IMR-90 (cell line): ENCODE results near the gene TGM4. TPM values are rescaled to one million over a fixed set of nuclear protein-coding genes. Genes with fewer than 3 reads are reported as not detected.
A peak's percentile ranks its signal among the peaks of the same experiment; 100 is the strongest.

Source experiments
- ATAC-seq: fragments of 200-7000 bp; cut with Tn5 transposase; 2 replicates; pipeline ENCODE4 v1.9.1; 2020; ENCODE audit warnings: low read depth, mild to moderate bottlenecking, moderate library complexity
- BruUV-seq: library from RNA; stranded (reverse); fragments of 400-500 nt; replicated peaks from 2 replicates; lab custom pipeline; 2021; lab: Mats Ljungman, UMichigan
- CTCF ChIA-PET: fragments of 300-600 bp; formaldehyde crosslinking; extraction: SDS; loops from one replicate; lab custom pipeline; 2021; ENCODE audit warnings: antibody characterized with exemption; lab: Yijun Ruan, JAX
- POLR2A ChIA-PET: fragments of 300-600 bp; sonication (Branson Sonifier 250); formaldehyde crosslinking; loops from one replicate; lab custom pipeline; 2022; ENCODE audit warnings: antibody characterized with exemption; ENCODE audit not compliant: unreplicated experiment; lab: Charles Lee
- DNase-seq: peaks from one replicate; pipeline ENCODE4 v3.0.0; 2013
- H2AFZ ChIP-seq: replicated peaks from 2 replicates; pipeline ENCODE3; 2013; ENCODE audit warnings: low read length, mild to moderate bottlenecking; ENCODE audit not compliant: poor library complexity
- H2AK5ac ChIP-seq: 2 replicates; pipeline ENCODE4 v1.6.1; 2013; ENCODE audit warnings: low read depth, low read length, inconsistent platforms
- H2AK9ac ChIP-seq: replicated peaks from 2 replicates; pipeline ENCODE3; 2013; ENCODE audit warnings: mild to moderate bottlenecking, low read depth, low read length, moderate library complexity; ENCODE audit not compliant: poor library complexity
- H2BK120ac ChIP-seq: 2 replicates; pipeline ENCODE4 v1.6.1; 2013; ENCODE audit warnings: low read depth, low read length, inconsistent platforms
- H2BK15ac ChIP-seq: 3 replicates; pipeline ENCODE4 v1.6.1; 2013; ENCODE audit warnings: low read depth, low read length, inconsistent platforms
- H2BK20ac ChIP-seq: 2 replicates; pipeline ENCODE4 v1.6.1; 2013; ENCODE audit warnings: low read depth, mild to moderate bottlenecking, inconsistent platforms, low read length, moderate library complexity
- H2BK5ac ChIP-seq: 2 replicates; pipeline ENCODE4 v1.6.1; 2013; ENCODE audit warnings: mild to moderate bottlenecking, low read depth, low read length, inconsistent platforms; ENCODE audit not compliant: poor library complexity, severe bottlenecking
- H3K14ac ChIP-seq: replicated peaks from 2 replicates; pipeline ENCODE4 v1.6.1; 2013; ENCODE audit warnings: low read depth, low read length, inconsistent platforms
- H3K18ac ChIP-seq: 2 replicates; pipeline ENCODE4 v1.6.1; 2013; ENCODE audit warnings: low read depth, low read length, control low read depth
- H3K23ac ChIP-seq: 2 replicates; pipeline ENCODE4 v1.6.1; 2013; ENCODE audit warnings: low read depth, low read length, inconsistent platforms
- H3K27ac ChIP-seq: 2 replicates; pipeline ENCODE4 v1.5.1; 2013; ENCODE audit warnings: mild to moderate bottlenecking, control low read depth, low read length; ENCODE audit not compliant: insufficient read depth
- H3K27me3 ChIP-seq: 2 replicates; pipeline ENCODE4 v1.6.1; 2013; ENCODE audit warnings: low read length; ENCODE audit not compliant: control insufficient read depth, insufficient read depth
- H3K36me3 ChIP-seq: 2 replicates; pipeline ENCODE4 v1.6.1; 2013; ENCODE audit warnings: low read length, mixed read lengths; ENCODE audit not compliant: control insufficient read depth, insufficient read depth
- H3K4ac ChIP-seq: 2 replicates; pipeline ENCODE4 v1.6.1; 2013; ENCODE audit warnings: low read depth, low read length, inconsistent platforms
- H3K4me1 ChIP-seq: 2 replicates; pipeline ENCODE4 v1.6.1; 2013; ENCODE audit warnings: low read length, mixed read lengths; ENCODE audit not compliant: control insufficient read depth, insufficient read depth
- H3K4me2 ChIP-seq: 2 replicates; pipeline ENCODE4 v1.6.1; 2013; ENCODE audit warnings: low read depth, mild to moderate bottlenecking, control low read depth, low read length, moderate library complexity
- H3K4me3 ChIP-seq: 2 replicates; pipeline ENCODE4 v1.5.1; 2013; ENCODE audit warnings: low read depth, mild to moderate bottlenecking, control low read depth, low read length, moderate library complexity; ENCODE audit not compliant: insufficient read depth
- H3K56ac ChIP-seq: 2 replicates; pipeline ENCODE4 v1.6.1; 2013; ENCODE audit warnings: low read length, inconsistent platforms; ENCODE audit not compliant: insufficient read depth; ENCODE audit errors: extremely low read depth
- H3K79me1 ChIP-seq, 2 experiments: 2 replicates each; pipeline ENCODE4 v1.6.1; 2013; ENCODE audit warnings: low read length in 2 of 2, inconsistent platforms in 1 of 2, low read depth in 1 of 2
- H3K9ac ChIP-seq: 2 replicates; pipeline ENCODE4 v1.6.1; 2013; ENCODE audit warnings: low read depth, low read length, control low read depth
- H3K9me1 ChIP-seq: 2 replicates; pipeline ENCODE4 v1.6.1; 2013; ENCODE audit warnings: low read length, inconsistent platforms; ENCODE audit not compliant: insufficient read depth
- H3K9me3 ChIP-seq: 2 replicates; pipeline ENCODE4 v1.6.1; 2013; ENCODE audit warnings: low read length; ENCODE audit not compliant: control insufficient read depth, insufficient read depth
- H4K20me1 ChIP-seq: 2 replicates; pipeline ENCODE4 v1.6.1; 2013; ENCODE audit warnings: low read length, inconsistent platforms; ENCODE audit not compliant: insufficient read depth
- H4K5ac ChIP-seq: 2 replicates; pipeline ENCODE4 v1.6.1; 2013; ENCODE audit warnings: mild to moderate bottlenecking, low read depth, low read length, control low read depth
- H4K8ac ChIP-seq, 2 experiments: 2 replicates each; pipeline ENCODE4 v1.6.1; 2013; ENCODE audit warnings: low read depth in 2 of 2, low read length in 2 of 2, control low read depth in 1 of 2, inconsistent platforms in 1 of 2
- H4K91ac ChIP-seq: 2 replicates; pipeline ENCODE4 v1.6.1; 2013; ENCODE audit warnings: low read depth, low read length, inconsistent platforms; ENCODE audit not compliant: insufficient read depth
- BHLHE40 ChIP-seq: fragments of 150-350 bp; IDR thresholded peaks from 2 replicates; pipeline ENCODE4 v1.6.1; 2016; ENCODE audit warnings: mild to moderate bottlenecking, low read depth, low read length
- CEBPB ChIP-seq: IDR thresholded peaks from 2 replicates; pipeline ENCODE4 v1.6.1; 2012; ENCODE audit warnings: low read depth, low read length, improper control_type of control experiment
- CHD1 ChIP-seq: IDR thresholded peaks from 2 replicates; pipeline ENCODE4 v1.6.1; 2012; ENCODE audit warnings: low read depth, low read length, improper control_type of control experiment
- CTCF ChIP-seq: conservative IDR thresholded peaks from 2 replicates; pipeline ENCODE4 v1.5.1; 2012; ENCODE audit warnings: mild to moderate bottlenecking, low read depth, low read length, improper control_type of control experiment
- ELK1 ChIP-seq: fragments of 150-350 bp; IDR thresholded peaks from 2 replicates; pipeline ENCODE4 v1.6.1; 2016; ENCODE audit warnings: low read depth, mild to moderate bottlenecking, low read length, moderate library complexity, borderline replicate concordance
- FOS ChIP-seq: fragments of 150-350 bp; IDR thresholded peaks from 2 replicates; pipeline ENCODE4 v1.6.1; 2016; ENCODE audit warnings: low read depth, low read length
- MAFK ChIP-seq: IDR thresholded peaks from 2 replicates; pipeline ENCODE4 v1.6.1; 2012; ENCODE audit warnings: low read depth, low read length, improper control_type of control experiment
- MAZ ChIP-seq: IDR thresholded peaks from 2 replicates; pipeline ENCODE4 v1.6.1; 2012; ENCODE audit warnings: low read depth, mild to moderate bottlenecking, low read length, improper control_type of control experiment, moderate library complexity, borderline replicate concordance
- MXI1 ChIP-seq: IDR thresholded peaks from 2 replicates; pipeline ENCODE4 v1.6.1; 2012; ENCODE audit warnings: low read depth, mild to moderate bottlenecking, low read length, moderate library complexity, borderline replicate concordance
- RAD21 ChIP-seq: IDR thresholded peaks from 2 replicates; pipeline ENCODE4 v1.6.1; 2012; ENCODE audit warnings: low read length, improper control_type of control experiment
- RFX5 ChIP-seq: IDR thresholded peaks from 2 replicates; pipeline ENCODE4 v1.8.0; 2012; ENCODE audit warnings: low read depth, mild to moderate bottlenecking, low read length, moderate library complexity
- SMC3 ChIP-seq: fragments of 150-350 bp; IDR thresholded peaks from 2 replicates; pipeline ENCODE4 v1.6.1; 2016; ENCODE audit warnings: low read depth, mild to moderate bottlenecking, antibody characterized with exemption, low read length, moderate library complexity
- WGBS, 2 experiments: methylation state at CpG; one replicate each; pipeline versions ENCODE4 v1.1.5 to v1.1.7; 2013; ENCODE audit warnings: missing lambda C conversion rate in 2 of 2; ENCODE audit not compliant: insufficient read length in 1 of 2; ENCODE audit errors: extremely low coverage in 2 of 2; 5-methylcytosine and 5-hydroxymethylcytosine counted together
- dilution Hi-C: fragments of 300-500 bp; cut with HindIII; formaldehyde crosslinking; loops from one replicate; pipeline ENCODE4 v1.14.3; 2018; ENCODE audit warnings: low sequenced_read_pairs; ENCODE audit not compliant: unreplicated experiment
- in situ Hi-C: fragments of 300-500 bp; cut with MboI; formaldehyde crosslinking; loops from 3 replicates; pipeline ENCODE4 v1.14.3; 2019; ENCODE audit warnings: low sequenced_read_pairs, inconsistent platforms, mixed read lengths
- intact Hi-C: fragments of 100-400 bp; cut with micrococcal nuclease; formaldehyde crosslinking; loops from 2 replicates; pipeline ENCODE4 v1.10.0; 2022
- polyA plus RNA-seq, 3 experiments: library from polyadenylated mRNA; depleted of rRNA; stranded (reverse); fragments of >200 nt; gene quantifications; 2 replicates each; pipeline ENCODE4 v1.2.3, GENCODE V29; 2012; ENCODE audit warnings: low replicate concordance in 1 of 3
- total RNA-seq: library from RNA; depleted of rRNA; stranded (reverse); fragments of >200 nt; gene quantifications from 2 replicates; pipeline ENCODE4 v1.2.3, GENCODE V29; 2012

TGM4 gene
- total and polyA plus RNA-seq, 2 of the 4 experiments (the other 2 are of a cell fraction) = under 0.01 to 0.10 TPM

GRCh38 chr3:44886561-44886960, 12.2 kb downstream of the TGM4 start:
- Histone ChIP-seq H3K56ac (peak overlapping the region; percentile 11; the same call in 1 of the 2 replicates), H2BK5ac (peak overlapping the region; percentile 53), H2BK15ac (peak overlapping the region; percentile 97), H3K27me3 (no peaks in the 10 kb centered on the region), H3K9me3 (peaks cover 3% of the 10 kb centered on the region; the same call in 1 of the 2 replicates), H2BK120ac (peak overlapping the region; percentile 81), H3K79me1 (peaks cover 0 to 4% of the 10 kb centered on the region in 2 experiments; a peak in 1 of 4 replicates), H2AK5ac (peak overlapping the region; percentile 99), H4K91ac (peak overlapping the region; percentile 90), H3K4me2 (no peak overlapping the region), H3K14ac (peak overlapping the region; percentile 83), H3K36me3 (no peaks in the 10 kb centered on the region), H3K27ac (no peak overlapping the region; the same call in 1 of the 2 replicates), H3K23ac (peak overlapping the region; percentile 34; the same call in 1 of the 2 replicates), H3K4me3 (no peak overlapping the region), H2AFZ (peak overlapping the region; percentile 58), H4K20me1 (no peaks in the 10 kb centered on the region), H3K18ac (peak overlapping the region; percentile 2; the same call in 1 of the 2 replicates), H4K8ac (peak overlapping the region; percentile 55 to 60; a peak in 3 of 4 replicates), H2AK9ac (peak overlapping the region; percentile 90), H3K4me1 (peaks cover 23% of the 10 kb centered on the region), H4K5ac (no peak overlapping the region), H3K9ac (no peak overlapping the region), H3K4ac (peak overlapping the region; percentile 90), H3K9me1 (peaks cover 33% of the 10 kb centered on the region), H2BK20ac (peak overlapping the region; percentile 97)
- 80% methylated on average over 3 of the region's 3 CpGs; no CpG with 5 or more reads in 1 of the 2 experiments for WGBS, 2 experiments
- in situ Hi-C loops = loop anchor here (25.0 kb wide), 1 partner anchor 549 kb away; the partner anchor contains the start of gene TCAIM
- intact Hi-C loops = no loop called here
- TF ChIP-seq SMC3 = no peak
- TF ChIP-seq FOS = no peak
- no peak for TF ChIP-seq RFX5
- no peak for TF ChIP-seq MAFK
- TF ChIP-seq MAZ = no peak
- no peak for TF ChIP-seq CEBPB
- no peak for TF ChIP-seq MXI1
- no peak for TF ChIP-seq ELK1
- TF ChIP-seq CHD1 = no peak
- TF ChIP-seq BHLHE40 = no peak
- no peak for TF ChIP-seq RAD21
- TF ChIP-seq CTCF = no peak
- POLR2A ChIA-PET = no interaction called here
- DNase-seq = no peak
- no peak for ATAC-seq
- CTCF ChIA-PET = no interaction called here
- BruUV-seq = no TSS peak
- dilution Hi-C loops = no loop called here
